Right lobe of liver (tissue), 6 donors: ENCODE data around the gene SLC46A3. TPM values are rescaled to one million over a fixed set of nuclear protein-coding genes. Genes with fewer than 3 reads are reported as not detected.
A peak's percentile ranks its signal among the peaks of the same experiment; 100 is the strongest.
"Not testable (repeated sequence)": the region's sequence is repeated elsewhere in the genome, so short reads cannot be mapped to it uniquely, and the experiment has no call there.

ENCODE experiments used
- ATAC-seq, 4 donors: fragments of 200-7000 bp; cut with Tn5 transposase; one replicate each; pipeline ENCODE4 v1.9.1; 2020; ENCODE audit warnings: mild to moderate bottlenecking in 4 of 4, moderate library complexity in 4 of 4
- DNase-seq, 3 donors: peaks; one replicate each; pipeline ENCODE4 v3.0.0-alpha.2; 2020
- H3K27ac ChIP-seq, 3 donors: fragments of 200-600 bp; one replicate each; pipeline ENCODE4 v1.8.0; 2022
- H3K27me3 ChIP-seq, 2 donors: fragments of 200-600 bp; one replicate each; pipeline ENCODE4 v1.8.0; 2022
- H3K36me3 ChIP-seq, 4 donors: fragments of 200-600 bp; sonication (generic) in 1 of 4; one replicate each; pipeline versions ENCODE4 v1.5.1 to v1.8.0; 2017 to 2022; ENCODE audit warnings: control low read depth in 1 of 4
- H3K4me1 ChIP-seq, 4 donors: fragments of 200-600 bp; sonication (generic) in 1 of 4; one replicate each; pipeline versions ENCODE4 v1.5.1 to v1.8.0; 2017 to 2022; ENCODE audit warnings: control low read depth in 1 of 4
- H3K4me3 ChIP-seq, 3 donors: fragments of 200-600 bp; one replicate each; pipeline ENCODE4 v1.8.0; 2022
- H3K9me3 ChIP-seq, 4 donors: fragments of 200-600 bp; sonication (generic) in 1 of 4; one replicate each; pipeline versions ENCODE4 v1.5.1 to v1.8.0; 2017 to 2022; ENCODE audit warnings: control low read depth in 1 of 4
- POLR2A ChIP-seq: fragments of 450-650 bp; IDR thresholded peaks from one replicate; pipeline ENCODE4 v1.6.1; 2017; ENCODE audit warnings: antibody characterized with exemption, mild to moderate bottlenecking
- WGBS: methylation state at CpG from one replicate; pipeline ENCODE4 v1.1.6; 2018; ENCODE audit warnings: low coverage, low lambda C conversion rate; ENCODE audit not compliant: insufficient coverage; ENCODE audit errors: missing lambda C conversion rate; 5-methylcytosine and 5-hydroxymethylcytosine counted together
- intact Hi-C, 2 donors: fragments of 100-400 bp; cut with DNase I; formaldehyde crosslinking; loops; one replicate each; pipeline versions ENCODE4 v1.11.2 to v1.14.1; 2022
- total RNA-seq, 6 experiments: library from RNA; depleted of rRNA in 2 of 6; stranded (reverse); fragments of >200 nt in 2 of 6; fragmentation: NEBNext Ultra II Directional in 3 of 6; extraction: Animal tissue kit (Norgen Biotek cat#: 25700) in 3 of 6; gene quantifications; one replicate each; pipeline versions ENCODE4 v1.1.0 to v1.2.4, GENCODE V29; 2016 to 2023
- TF ChIP-seq, protein P1 (sequence below), 4 donors: fragments of 200-600 bp in 3 of 4; fragments of 450-650 bp in 1 of 4; IDR thresholded peaks; one replicate each; pipeline versions ENCODE4 v1.5.1 to v1.8.0; 2016 to 2022; ENCODE audit warnings: antibody characterized with exemption in 4 of 4, mild to moderate bottlenecking in 2 of 4
- donor health status: DM: no; HTN: yes; CAD: no.
- donor health status: DM: no; HTN: no; CAD: no.
- donor health status: DM: no; HTN: no; CAD: no.
- donor health status: DM: no; HTN: yes; CAD: no.
- donor health status: DM: no; HTN: yes; CAD: no.

Gene SLC46A3
- total RNA-seq, 6 experiments from 2014 or later: 33.9 to 60.9 (median 43.0) TPM

GRCh38 chr13:28685892-28686291 is 32.9 kb downstream of the SLC46A3 start:
- no peak for TF ChIP-seq POLR2A
- TF ChIP-seq, protein P1, sequence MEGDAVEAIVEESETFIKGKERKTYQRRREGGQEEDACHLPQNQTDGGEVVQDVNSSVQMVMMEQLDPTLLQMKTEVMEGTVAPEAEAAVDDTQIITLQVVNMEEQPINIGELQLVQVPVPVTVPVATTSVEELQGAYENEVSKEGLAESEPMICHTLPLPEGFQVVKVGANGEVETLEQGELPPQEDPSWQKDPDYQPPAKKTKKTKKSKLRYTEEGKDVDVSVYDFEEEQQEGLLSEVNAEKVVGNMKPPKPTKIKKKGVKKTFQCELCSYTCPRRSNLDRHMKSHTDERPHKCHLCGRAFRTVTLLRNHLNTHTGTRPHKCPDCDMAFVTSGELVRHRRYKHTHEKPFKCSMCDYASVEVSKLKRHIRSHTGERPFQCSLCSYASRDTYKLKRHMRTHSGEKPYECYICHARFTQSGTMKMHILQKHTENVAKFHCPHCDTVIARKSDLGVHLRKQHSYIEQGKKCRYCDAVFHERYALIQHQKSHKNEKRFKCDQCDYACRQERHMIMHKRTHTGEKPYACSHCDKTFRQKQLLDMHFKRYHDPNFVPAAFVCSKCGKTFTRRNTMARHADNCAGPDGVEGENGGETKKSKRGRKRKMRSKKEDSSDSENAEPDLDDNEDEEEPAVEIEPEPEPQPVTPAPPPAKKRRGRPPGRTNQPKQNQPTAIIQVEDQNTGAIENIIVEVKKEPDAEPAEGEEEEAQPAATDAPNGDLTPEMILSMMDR (IDR thresholded peaks at IDR 0.05): no peak
- intact Hi-C loops: loop anchor here (10.0 kb wide), 1 partner anchor 109 kb away; no protein-coding TSS in a partner anchor
- Histone ChIP-seq H3K4me3 (no peak overlapping the region), H3K27ac (no peak overlapping the region), H3K36me3 (no peaks in the 10 kb centered on the region), H3K27me3 (no peaks in the 10 kb centered on the region), H3K9me3 (no peaks in the 10 kb centered on the region), H3K4me1 (no peaks in the 10 kb centered on the region)
- no peak for ATAC-seq
- no peak for DNase-seq
- WGBS: 71% methylated on average over 3 of the region's 3 CpGs

GRCh38 chr13:28685114-28685513 is 33.7 kb downstream of the SLC46A3 start:
- 70% methylated on average over 2 of the region's 12 CpGs for WGBS
- no peaks in the 10 kb centered on the region for H3K9me3 ChIP-seq
- ATAC-seq: peak in 2 of 4 donors; percentile 13 to 26

GRCh38 chr13:28684257-28684656 is 34.5 kb downstream of the SLC46A3 start:
- 56% methylated on average over 5 of the region's 7 CpGs for WGBS
- Histone ChIP-seq H3K27me3 (no peaks in the 10 kb centered on the region), H3K4me1 (no peaks in the 10 kb centered on the region), H3K9me3 (no peaks in the 10 kb centered on the region), H3K36me3 (peaks cover 0 to 4% (median 0%) of the 10 kb centered on the region in 4 donors), H3K4me3 (no peak overlapping the region), H3K27ac (no peak overlapping the region)
- intact Hi-C loops: loop anchor here (10.0 kb wide), 1 partner anchor 111 kb away; no protein-coding TSS in a partner anchor
- DNase-seq (peak in 1 of 3 donors; percentile 46), ATAC-seq (peak in 3 of 4 donors; percentile 18 to 26 (median 23))
- no peak for TF ChIP-seq POLR2A
- TF ChIP-seq, protein P1 (IDR thresholded peaks at IDR 0.05): no peak

More at GRCh38 chr13:28685114-28685513, 33.7 kb downstream of the SLC46A3 start:
- Histone ChIP-seq H3K4me1 (no peaks in the 10 kb centered on the region), H3K27ac (no peak overlapping the region), H3K36me3 (no peaks in the 10 kb centered on the region), H3K27me3 (no peaks in the 10 kb centered on the region), H3K4me3 (no peak overlapping the region)
- no peak for DNase-seq
- TF ChIP-seq POLR2A: no peak
- TF ChIP-seq, protein P1 (IDR thresholded peaks at IDR 0.05): no peak
- intact Hi-C loops: loop anchor here (10.0 kb wide), 1 partner anchor 110 kb away; no protein-coding TSS in a partner anchor

DNA sequence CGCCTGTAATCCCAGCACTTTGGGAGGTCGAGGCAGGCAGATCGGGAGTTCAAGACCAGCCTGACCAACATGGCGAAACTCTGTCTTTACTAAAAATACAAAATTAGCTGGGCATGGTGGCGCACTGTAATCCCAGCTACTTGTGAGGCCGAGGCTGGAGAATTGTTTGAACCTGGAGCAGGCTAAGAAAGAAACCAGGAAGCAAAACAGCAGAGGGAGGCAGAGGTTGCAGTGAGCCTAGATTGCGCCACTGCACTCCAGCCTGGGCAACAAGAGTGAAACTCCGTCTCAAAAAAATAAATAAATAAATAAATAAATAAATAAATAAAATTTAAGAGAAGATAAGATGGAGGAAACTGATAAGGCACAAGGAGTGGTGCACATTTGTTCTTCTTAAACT is 35.6 kb downstream of the SLC46A3 start:
- not testable (repeated sequence) for H3K27ac ChIP-seq, H3K9me3 ChIP-seq, H3K4me3 ChIP-seq, H3K27me3 ChIP-seq, DNase-seq, H3K4me1 ChIP-seq
- 58% methylated on average over 6 of the region's 8 CpGs for WGBS
- TF ChIP-seq, protein P1 (IDR thresholded peaks at IDR 0.05): peak in 3 of 4 donors; percentile 13 to 23 (median 18)
- ATAC-seq: peak in 3 of 4 donors; percentile 47 to 72 (median 49)
- H3K36me3 ChIP-seq: peaks cover 0 to 15% (median 3%) of the 10 kb centered on the region in 4 donors
- intact Hi-C loops: loop anchor here (10.0 kb wide), 1 partner anchor 112 kb away; no protein-coding TSS in a partner anchor
